Measurements from ENCODE around the gene CCDC78.

CCDC78 gene

DNA sequence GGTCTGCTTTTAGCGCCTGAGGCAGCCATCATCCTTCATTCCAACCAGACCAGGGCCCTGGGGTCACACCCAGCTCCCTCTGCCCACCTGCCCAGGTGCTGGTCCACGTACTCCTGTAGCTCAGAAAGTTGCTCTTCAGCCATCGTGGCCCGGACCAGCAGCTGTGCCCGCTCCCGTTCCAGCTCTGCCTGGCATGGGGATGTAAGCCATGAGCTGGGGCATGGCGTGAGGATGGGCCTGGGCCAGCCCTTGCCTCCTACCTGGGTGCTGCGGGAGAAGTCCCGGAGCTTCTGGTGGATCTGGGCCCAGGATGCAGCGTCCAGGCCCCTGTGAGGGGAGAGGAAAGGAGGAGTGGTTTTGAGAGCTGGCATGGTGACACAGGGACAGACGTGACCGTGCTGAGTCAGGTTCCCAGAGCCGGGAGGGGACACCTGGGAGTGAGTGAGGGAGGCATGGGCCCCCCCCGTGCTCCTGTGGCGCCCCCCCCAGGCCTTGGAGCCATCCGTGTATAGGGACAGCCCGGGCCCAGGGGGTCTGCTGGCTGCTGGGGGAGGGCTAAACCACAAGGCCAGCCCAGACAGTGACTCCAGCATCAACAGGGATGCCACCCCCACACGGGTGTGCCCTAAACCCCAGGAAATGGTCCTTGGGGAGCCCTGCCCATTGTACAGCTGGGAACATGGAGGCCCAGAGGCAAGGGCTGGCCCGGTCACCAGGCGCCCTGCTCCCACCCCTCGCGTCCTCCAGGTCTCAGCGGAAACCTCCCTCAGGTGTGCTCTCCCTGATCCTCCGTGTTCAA is 3.2 kb downstream of the CCDC78 start:
- no peak for DNase-seq

DNA sequence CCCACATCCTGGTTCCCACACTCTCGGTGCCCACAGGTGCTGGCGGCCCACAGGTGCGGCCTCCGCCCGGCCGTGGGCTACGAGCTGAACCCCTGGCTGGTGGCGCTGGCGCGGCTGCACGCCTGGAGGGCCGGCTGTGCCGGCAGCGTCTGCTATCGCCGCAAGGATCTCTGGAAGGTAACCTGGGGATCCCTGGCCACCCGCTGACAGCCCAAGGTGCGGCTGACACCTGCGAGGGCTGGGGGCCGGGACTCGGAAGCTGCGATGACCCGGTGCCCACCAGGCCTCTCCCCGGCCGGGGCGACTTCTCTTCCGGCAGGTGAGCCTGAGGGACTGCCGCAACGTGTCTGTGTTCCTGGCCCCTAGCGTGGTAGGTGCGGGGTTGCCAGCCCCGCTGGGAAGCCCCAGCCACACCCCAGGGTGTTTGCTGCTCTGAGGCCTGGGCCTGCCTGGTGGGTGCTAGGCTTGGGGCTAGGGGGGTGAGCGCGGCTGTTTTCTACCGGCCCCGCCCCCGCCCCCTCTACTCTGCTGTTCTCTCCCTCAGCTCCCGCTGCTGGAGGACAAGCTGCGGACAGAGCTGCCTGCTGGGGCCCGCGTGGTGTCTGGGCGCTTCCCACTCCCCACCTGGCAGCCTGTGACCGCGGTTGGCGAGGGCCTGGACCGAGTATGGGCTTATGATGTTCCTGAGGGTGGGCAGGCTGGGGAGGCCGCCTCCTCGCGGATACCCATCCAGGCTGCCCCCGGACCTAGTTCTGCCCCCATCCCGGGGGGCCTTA is 4.3 kb downstream of the CCDC78 start:
- DNase-seq: no peak

DNA sequence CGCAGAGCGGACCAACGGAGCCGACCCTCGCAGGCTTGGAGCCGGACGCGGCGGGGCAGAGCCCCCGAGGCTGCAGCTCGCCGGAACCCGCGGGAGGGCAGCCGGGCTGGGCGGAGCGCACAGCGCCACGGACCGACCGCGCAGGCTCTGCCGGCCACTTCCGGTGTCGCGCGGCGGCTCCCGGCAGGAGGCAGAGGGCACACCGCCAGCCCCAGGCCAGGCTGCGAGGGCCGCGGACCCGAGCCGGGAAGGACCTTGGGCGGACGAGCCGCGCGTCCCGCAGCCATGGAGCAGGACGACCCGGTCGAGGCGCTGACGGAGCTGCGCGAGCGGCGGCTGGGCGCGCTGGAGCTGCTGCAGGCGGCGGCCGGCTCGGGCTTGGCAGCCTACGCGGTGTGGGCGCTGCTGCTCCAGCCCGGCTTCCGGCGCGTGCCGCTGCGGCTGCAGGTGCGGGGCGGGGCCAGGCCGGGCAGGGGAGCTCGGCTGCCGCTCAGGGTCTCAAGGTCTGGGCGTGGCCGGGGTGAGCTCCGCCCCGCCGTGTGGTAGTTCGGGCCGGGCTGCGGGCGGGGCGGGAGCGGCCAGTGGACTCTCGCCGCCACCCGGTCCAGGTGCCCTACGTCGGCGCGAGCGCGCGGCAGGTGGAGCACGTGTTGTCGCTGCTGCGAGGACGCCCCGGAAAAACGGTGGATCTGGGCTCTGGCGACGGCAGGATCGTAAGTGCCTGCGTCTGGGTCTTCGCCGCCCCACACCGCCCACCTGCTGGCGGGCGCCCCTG is 5.1 kb downstream of the CCDC78 start, which contains the start of gene ANTKMT:
TSS of gene ANTKMT (plus strand) at position 157 of the 775 bp plus-strand sequence. CDS start at position 286, 129 bp downstream.
- DNase-seq: peak; percentile 69

DNA sequence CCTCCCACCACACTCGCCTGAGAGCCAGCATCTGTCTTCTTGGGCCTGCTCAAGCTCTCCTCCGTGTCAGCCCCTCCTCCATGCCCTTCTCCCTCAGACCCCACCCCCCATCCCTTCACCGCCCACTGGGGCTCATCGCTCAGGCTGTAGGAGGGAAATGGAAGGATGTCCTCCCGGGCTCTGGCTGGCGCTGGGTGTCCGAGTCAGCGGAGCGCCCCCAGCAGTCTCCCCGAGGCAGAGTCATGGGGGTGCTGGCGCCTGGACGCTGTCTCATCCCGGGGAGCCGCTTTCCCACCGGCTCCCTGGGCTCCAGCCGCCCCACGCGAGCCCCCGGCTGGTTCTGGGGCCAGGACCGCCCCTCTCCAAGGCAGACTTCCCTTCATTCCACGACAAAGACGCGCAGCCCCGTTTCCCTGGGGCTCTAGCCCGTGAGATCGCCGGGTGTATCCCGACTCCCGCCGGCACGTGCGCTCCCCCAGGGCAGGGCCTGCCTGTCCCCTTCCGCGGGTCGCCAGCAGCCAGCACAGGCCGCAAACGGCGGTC is 5.7 kb downstream of the CCDC78 start:
- peak; percentile 51 for DNase-seq

DNA sequence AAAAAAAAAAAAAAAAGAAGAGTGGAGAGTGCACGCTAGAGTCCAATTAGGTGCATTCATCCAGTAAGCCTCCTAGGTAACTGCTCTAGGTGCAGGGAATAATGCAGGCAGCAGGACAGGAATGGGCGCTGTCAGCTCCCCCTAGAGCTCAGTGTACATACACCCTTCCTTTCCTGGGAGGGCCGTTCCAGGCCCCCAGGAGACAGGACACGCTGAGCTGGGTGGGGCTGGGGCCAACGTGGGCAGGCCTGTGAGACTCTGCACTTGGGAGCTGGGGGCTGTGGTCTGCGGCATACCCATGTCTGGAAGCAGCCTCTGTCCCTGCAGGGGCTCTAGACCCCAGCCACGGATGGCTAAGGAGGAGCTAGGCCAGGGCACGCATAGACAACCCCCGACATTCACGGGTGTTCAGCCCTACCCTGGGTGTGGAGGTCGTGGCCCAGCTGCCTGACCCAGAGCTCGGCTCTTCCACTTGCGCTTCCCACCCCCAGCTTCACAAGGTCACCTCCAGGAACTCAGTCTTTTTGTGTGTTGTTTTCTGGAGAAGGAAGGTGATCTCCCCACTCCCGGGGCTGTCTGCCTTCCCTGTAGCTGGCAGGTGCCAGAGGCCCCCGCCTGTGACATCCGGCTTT is 6.3 kb downstream of the CCDC78 start:
- no peak for DNase-seq

DNA sequence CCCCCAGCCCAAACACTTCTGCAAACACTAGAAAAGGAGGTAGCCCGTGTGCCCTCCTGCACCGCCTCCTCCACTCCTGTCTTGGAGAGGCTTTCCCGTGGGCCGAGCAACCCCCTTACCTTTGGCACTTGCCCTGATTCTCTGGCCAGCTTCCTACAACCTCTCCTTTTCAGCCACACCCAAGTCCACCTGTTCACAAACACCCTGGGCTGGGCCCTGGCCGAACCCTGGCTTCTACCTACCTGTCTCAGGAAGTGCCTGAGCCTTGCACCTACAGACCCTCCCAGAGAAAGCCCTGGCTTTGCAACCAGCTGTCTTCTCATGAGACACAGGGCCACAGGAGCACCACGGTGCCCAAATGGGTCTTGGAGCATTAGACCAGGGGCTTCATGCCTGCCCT is 7.3 kb downstream of the CCDC78 start:
- DNase-seq: no peak

DNA sequence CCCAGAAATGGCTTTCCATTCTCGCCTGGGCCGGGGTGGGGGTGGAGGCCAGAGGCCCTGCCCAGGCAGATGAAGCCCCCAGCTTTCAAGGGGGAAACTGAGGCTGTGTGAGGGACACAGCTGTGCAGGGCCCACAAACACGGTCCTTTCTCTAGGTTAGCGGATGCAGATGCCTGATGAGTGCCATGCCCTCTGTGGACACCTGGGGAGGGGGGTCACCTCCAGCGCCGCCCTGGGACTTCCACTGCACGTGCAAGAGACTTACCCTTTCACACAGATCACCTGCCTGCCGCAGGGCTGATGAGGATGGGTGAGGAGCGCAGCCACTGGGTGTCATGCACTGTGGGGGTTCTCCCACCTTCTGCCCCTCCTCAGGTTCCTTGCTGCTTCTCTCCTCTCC is 7.9 kb downstream of the CCDC78 start:
- DNase-seq: no peak

DNA sequence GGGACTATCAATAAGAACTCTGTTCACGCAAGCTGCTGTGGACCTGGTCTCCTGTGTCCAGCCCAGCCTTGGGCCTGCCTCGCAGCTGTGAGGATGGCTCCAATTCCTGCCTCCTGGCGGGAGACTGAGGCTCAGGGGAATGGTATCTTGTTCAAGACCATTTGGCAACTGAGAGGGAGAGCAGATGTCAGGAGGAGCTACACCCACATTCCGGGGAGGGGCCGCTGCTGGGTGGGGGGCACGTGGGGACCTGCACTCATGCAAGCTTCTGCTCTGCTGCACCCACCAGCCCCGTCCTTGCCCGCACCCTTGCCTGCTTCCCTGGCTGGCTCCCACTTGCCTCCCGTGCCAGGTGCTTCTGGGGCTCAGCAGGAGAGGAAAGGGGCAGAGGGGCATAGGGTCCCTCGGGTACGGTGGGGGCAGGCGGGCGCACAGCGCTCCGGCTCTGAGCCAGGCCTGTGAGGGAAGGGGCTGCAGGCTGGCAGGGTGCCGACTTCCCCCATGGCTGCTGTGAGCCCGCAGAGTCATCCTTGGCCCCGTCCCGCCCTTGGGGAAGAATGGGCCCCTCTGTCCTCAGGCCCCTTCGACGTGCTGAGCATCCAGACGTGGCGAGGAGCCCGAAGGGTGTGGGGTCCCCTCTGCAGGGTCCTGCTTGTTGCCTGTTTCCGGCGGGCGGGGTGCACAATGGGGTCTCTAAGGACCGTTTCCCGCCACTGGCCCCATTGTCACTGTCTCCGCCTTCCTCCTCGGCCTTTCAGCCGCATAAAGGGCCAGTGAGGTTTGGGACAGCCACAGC is 8.6 kb downstream of the CCDC78 start:
- no peak for DNase-seq

DNA sequence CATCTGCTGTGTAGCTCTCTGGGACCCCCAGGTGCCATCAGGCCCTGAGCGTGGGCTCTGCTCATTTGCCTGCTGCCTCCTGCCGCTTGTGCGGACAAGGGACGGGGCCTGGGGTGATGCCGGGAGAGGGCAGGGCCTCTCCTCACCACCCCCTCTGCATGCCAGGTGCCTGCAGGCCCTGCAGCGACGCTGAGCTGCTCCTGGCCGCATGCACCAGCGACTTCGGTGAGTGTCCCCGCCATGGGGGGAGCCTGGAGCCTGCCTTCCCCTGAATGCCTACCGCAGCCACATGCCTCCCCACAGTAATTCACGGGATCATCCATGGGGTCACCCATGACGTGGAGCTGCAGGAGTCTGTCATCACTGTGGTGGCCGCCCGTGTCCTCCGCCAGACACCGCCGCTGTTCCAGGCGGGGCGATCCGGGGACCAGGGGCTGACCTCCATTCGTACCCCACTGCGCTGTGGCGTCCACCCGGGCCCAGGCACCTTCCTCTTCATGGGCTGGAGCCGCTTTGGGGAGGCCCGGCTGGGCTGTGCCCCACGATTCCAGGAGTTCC is 9.4 kb downstream of the CCDC78 start:
- no peak for DNase-seq

DNA sequence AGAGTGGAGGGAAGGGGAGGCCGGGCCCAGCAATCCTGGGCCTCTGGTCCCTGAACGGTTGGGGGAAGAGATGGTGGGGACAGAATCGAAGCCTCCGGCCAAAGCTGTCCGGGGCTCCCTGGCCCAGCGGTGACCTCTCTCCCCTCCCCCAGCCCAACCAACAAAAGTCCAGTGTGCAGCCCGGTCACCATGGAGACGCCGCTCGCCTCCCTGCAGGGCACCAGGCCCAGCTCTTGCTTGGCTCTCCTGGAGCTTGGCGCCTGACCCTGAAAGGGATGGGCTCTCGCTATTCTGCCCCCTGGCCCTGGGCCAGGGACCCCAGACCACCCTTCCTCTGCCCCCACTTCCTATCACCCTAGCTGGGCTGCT is 10.1 kb downstream of the CCDC78 start:
- DNase-seq: no peak

DNA sequence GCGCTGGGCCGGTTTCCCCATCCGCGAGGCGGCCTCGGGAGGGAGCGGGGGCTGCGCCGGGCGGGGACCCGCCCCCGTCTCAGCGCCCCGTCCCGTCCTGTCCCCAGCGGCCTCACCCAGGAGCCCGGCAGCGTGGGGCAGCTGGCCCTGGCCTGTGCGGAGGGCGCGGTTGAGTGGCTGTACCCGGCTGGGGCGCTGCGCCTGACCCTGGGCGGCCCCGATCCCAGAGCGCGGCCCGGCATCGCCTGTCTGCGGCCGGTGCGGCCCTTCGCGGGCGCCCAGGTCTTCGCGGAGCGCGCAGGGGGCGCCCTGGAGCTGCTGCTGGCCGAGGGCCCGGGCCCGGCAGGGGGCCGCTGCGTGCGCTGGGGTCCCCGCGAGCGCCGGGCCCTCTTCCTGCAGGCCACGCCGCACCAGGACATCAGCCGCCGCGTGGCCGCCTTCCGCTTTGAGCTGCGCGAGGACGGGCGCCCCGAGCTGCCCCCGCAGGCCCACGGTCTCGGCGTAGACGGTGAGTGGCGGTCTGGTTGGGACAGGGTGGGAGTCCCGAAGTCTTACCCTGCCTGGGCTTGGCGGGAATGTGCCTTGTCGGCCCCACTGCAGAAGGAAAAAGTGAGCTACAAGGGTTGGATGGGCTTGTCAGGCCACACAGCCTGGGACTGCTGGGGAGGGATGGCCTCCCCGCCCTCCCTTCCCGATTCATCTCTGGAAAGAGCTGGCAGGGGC is 10.6 kb downstream of the CCDC78 start:
- no peak for DNase-seq

DNA sequence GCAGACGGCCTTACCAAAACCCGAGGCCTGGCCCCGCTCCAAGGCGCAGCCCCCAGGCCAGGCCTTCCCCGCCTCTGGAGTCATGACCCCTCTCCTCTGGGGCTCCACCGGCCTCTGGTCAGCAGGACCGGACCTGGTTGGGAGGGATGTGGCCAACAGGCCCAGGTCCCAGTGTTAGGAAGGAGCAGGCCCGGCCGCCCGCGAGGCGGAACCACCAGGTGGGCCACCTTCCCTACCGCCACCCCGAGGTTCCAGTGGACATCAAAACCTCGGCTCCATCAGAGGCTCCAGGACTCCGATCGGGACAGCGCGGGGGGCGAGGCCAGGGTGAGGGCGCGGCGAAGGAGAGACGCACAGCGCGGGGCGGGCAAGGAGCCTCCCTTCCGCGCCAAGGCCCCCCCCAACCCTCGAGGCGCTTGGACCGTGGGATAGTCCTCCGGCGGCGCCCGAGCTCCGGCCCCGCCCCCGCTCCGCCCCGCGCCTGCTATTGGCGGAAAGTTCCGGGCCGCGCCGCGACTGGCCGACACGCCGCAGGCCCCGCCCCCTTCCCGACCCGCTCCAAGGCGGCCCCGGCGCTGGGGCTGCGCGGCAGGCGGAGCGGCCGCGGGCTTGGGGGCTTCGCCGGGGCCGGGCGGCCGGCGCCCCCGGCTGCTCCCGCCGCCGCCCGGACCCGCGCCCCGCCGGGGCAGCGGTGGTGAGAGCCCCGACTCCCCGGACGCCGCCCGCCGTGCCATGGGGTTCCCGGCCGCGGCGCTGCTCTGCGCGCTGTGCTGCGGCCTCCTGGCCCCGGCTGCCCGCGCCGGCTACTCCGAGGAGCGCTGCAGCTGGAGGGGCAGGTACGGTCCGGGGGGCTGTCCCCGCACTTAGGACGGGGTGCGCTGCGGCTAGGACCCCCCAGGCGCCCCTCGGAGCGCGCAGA is 11.4 kb downstream of the CCDC78 start, which contains the start of gene METRN:
TSS of gene METRN (plus strand) at position 561 of the 919 bp plus-strand sequence. CDS start at position 733, 172 bp downstream.
- DNase-seq: peak; percentile 90

DNA sequence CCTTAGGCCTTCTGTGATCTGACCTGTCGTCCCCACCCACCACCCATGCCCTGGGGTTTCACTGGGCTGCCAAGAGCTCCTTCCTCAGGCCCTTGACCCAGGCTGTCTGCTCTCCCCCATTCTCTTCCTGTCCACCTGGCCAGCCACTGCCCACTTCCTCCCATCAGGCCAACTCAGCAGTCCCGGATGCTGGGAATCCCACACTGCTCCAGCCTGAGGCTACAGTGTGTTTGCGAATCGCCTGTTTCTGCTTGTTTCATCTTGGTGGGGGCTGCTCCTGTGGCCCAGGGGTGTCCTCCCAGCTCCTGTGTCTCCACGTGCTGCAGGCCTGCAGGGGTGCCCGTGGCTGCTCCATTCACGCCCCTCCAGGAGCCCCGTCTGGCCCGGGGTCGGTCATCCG is 12.2 kb downstream of the CCDC78 start:
- DNase-seq: no peak

DNA sequence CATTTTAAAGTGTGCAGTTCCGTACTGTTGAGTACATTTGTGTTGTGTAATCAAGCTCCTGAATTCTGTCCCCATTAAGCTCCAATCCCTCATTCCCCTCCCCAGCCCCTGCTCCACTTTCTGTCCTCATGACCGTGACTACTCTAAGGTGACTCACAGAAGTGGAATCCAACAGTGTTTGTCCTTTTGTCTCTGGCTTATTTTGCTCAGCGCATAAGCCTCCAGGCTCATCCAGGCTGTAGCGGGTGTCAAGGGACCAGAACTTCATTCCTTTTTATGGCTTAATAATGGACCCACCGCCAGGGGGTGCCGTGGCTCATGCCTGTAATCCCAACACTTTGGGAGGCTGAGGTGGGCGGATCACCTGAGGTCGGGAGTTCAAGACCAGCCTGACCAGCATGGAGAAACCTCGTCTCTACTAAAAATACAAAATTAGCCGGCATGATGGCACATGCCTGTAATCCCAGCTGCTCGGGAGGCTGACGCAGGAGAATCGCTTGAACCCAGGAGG is 13.4 kb downstream of the CCDC78 start:
- peak; percentile 59 for DNase-seq

DNA sequence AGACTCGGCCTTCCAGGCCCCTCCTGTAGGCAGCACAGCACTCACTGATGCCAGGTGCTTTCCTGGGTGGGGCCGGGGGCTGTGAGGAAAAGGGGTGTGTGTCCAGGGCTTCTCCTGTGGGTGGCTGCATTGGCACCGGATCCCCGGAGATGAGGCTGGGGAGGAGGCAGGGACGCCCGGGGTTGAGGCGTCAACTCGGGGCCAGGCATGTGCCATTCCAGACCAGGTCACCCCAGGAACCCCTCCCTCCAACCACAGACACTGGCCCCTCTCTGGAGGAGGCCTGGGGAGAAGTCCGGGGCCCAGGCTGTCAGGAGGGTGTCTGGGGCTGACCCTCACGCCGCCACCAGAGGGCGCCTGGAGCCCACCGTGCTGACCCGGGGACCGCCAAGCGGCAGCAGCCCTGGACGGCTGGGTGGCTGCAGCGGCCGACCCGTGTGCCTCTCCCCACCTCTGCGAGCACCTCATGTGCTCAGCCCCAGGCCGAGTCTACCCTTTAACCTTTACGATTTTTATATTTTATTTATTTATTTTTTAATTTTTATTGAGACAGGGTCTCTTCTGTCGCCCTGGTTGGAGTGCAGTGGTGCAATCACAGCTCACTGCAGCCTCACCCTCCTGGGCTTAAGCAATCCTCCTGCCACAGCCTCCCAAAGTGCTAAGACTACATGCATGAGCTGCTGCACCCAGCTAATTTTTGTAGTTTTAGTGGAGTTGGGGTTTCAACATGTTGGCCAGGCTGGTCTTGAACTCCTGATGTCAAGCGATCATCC is 14.5 kb downstream of the CCDC78 start:
- peak; percentile 83 for DNase-seq

DNA sequence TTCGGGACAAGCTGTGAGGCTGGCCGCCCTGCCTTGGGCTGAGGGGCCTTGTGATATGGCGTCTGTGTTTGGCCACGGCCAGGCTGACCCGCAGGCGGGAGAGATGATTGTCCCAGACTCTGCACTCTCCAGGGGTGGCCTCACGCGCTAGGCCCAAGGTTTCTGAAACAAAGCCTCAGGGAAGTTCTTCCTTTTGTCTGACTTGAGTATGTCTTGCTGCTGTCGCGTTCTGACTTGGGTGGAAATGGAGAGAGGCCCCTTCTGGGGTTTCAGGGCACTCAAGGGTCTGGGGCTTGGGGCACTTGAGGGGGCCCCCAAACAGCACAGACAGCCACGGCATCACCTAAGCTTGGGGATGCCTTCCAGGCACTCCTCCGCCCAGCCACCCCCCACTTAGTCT is 15.2 kb downstream of the CCDC78 start:
- DNase-seq: no peak

DNA sequence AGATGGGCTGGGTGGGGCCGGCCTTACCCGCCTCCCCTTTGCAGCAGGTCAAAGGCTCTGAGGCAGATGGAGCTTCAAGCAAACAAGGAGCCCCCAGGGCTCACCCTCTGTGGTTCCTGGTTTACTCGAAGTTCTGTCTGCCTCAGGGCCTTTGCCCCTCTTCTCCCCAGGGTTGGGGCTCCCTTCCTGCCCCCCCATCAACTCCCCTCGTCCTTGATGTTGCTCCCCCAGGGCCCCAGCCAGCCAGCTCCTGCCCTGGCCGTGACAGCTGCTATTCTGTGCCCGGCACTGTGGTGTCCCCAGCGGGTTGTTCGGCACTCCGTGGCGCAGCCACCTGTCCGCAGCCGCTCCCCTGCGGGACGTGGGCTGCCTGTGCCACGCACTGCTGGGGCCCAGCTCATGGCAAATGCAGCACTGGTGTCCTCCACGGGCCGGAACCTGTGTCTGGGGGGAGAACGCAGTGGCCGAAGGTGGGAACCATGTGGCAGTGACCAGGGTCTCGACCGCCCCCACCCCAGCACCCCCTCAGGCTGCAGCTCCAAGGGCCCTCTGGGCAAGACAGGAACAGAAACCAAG is 15.7 kb downstream of the CCDC78 start:
- DNase-seq: no peak

Data from stimulated activated CD4-positive, alpha-beta T cell treated with anti-CD3 and anti-CD28 coated beads, Interleukin-4, amount 100 ng/mL, for 24 hours (primary cell).